ENCODE results near the gene IFT88.

The IFT88 gene, protein sequence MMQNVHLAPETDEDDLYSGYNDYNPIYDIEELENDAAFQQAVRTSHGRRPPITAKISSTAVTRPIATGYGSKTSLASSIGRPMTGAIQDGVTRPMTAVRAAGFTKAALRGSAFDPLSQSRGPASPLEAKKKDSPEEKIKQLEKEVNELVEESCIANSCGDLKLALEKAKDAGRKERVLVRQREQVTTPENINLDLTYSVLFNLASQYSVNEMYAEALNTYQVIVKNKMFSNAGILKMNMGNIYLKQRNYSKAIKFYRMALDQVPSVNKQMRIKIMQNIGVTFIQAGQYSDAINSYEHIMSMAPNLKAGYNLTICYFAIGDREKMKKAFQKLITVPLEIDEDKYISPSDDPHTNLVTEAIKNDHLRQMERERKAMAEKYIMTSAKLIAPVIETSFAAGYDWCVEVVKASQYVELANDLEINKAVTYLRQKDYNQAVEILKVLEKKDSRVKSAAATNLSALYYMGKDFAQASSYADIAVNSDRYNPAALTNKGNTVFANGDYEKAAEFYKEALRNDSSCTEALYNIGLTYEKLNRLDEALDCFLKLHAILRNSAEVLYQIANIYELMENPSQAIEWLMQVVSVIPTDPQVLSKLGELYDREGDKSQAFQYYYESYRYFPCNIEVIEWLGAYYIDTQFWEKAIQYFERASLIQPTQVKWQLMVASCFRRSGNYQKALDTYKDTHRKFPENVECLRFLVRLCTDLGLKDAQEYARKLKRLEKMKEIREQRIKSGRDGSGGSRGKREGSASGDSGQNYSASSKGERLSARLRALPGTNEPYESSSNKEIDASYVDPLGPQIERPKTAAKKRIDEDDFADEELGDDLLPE

DNA sequence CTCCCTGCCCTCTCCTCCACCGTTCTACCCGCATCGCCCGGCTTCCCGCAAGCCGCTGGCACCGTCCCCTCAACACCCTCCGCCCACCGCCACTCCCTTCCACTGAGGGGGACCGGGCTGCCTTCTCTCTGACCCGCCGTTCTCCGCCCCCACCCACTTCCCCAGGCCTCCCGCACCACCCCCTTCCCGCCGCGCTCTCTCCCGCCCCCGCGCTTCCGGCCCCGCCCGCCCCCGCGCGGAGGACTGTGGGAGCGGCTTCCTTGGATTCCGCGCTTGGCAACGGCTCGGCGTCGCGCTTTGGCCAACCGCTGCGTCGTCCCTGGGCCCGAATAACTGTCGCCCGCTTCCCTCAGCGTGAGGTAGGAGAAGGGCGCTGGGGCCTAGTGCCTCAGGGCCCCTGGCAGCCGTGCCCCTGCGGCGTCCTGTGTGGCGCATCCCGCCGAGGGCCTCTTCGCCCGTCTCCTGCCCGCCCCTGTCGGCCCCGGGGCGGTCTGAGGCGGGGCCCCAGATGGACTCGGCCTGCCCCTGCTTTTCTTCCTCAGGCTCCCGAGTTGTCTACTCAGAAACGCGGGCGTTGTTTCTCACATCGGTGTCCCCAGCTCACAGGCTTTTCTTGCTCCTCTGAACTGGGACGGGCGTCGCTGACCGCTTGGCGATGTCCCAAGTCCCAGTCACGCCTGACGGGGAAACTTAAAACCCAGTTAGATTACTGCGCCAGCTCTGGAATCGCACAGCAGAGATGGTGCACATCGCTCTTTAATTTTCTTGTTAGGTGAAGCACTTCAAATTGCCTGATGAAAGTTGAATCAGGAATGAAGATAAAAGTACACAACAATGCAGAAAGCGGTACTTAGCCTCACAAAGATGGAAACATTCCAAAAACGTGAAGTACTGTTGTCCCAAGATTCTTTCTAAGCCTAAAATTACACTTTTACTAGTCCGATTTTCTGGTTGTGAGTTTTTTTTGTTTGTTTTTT is at the start of gene IFT88:
Gene IFT88, plus strand, starts transcription at position 260 of the 977 bp plus-strand sequence. CDS start 7,229 bp downstream, outside the sequence.
- peak; percentile 59 to 71 (median 67) for DNase-seq (ENCODE audit: low read depth in 3 of 3)

DNA sequence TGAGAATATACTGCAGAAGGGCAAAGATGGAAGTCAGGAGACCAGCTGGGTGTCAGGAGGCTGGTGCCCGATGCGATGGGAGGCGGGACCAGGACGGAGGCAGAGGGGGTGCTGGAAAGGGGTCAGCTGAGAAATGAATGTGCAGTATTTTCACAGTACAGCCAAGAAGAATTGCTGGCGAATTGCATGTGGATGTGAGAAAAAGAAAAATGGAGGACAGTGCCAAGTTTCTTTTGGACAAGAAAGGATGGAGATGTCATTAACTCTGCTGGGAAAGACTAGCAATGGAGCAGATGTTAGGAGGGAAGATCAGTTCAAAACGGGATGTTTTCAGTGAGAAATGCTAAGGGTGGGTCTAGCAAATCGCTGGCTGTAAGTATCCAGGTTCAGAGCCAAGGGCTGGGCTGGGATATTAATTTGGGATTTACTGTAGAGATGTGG is 48.3 kb upstream of the IFT88 start:
- no peak for DNase-seq (ENCODE audit: low read depth in 3 of 3)

- DNase-seq (ENCODE audit: low read depth in 3 of 3): no peak
Measured at GRCh38 chr13:20519875-20520274, 47.1 kb upstream of the IFT88 start.

DNA sequence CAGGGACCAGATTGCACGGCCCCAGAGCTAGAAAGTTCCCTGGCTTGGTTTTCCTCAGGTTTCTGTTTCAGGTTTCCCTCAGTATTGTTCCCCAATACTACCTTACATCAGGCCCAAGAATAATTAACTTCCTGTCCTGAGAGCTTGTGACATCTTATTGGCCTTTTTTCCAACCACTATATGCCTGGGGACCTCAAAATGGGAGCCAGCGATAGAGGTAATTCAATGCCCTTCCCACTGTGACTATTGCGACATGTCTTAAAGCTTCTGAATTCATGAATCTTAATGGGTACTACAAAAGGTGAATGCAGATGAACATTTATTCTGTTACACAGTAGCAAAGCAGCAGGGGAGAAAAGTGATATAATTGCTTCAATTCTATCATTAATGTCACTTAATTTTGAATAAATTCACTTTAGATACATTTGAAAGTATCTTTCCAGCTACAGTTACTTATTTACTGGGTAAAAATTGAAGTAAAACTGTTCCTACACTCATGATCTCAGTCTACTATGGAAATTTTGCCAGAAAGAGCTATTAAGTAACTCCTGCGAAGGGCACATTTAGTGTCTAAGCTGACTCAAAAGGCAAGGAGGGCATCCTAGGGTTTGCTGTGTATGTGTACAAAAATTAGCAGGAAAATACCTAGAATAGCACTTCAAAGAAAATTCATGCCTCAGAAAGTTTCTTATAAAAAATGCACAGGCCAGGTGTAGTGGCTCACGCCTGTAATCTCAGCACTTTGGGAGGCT is 45.4 kb upstream of the IFT88 start:
- DNase-seq (ENCODE audit: low read depth in 3 of 3): no peak

- peak in 1 of 3 donors; percentile 16 for DNase-seq (ENCODE audit: low read depth in 3 of 3)
Measured at GRCh38 chr13:20525144-20525600, 41.8 kb upstream of the IFT88 start.

DNA sequence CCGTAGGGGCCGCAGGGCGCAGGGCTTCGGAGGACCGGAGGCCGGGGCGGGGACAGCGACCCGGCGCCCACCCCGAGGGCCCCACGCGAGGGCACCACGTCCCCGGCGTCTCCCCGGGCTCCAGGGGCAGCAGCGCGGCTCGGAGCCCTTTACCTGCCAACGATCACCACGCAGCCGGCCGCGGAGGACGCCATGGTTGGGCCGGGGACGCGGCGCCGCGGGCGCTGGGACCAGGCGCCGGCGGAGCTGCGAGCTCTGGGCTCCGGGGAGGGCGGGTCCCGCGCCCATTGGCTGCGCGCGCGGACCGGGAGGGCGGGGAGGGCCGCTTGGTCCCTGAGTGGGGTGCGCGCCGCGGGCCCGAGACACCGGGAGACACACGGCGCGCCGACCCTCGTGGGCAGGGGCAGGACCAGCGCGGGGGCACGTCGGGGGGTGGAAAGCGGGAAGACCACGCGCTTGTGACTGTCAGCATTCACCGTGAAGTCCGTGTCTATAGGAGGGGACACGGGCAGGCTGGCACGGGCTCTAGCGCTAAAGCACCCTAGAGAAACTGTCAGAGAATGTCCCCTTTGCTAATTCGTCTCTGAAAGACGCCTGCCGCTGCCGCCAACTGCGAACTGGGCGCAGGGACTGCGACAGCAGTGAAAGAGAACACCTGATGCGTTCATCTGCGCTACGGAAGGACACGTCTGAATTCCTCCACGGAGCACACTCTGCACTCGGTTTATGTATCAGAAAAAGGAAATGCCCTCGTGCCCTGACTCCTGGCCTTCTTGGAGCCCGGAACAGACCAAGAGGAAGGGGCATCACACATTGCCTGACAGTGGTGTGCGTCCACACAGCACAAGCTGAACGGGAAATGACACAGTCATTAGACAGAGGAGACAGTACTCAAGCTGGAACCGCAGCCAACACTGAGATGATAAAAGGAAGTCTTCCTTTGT is 41.1 kb upstream of the IFT88 start, which contains the start of gene CRYL1:
Gene CRYL1, minus strand, starts transcription at position 257 of the 944 bp plus-strand sequence. Its CDS starts 63 bp downstream, at position 194.
- DNase-seq (ENCODE audit: low read depth in 3 of 3): peak; percentile 43 to 63 (median 50)

DNA sequence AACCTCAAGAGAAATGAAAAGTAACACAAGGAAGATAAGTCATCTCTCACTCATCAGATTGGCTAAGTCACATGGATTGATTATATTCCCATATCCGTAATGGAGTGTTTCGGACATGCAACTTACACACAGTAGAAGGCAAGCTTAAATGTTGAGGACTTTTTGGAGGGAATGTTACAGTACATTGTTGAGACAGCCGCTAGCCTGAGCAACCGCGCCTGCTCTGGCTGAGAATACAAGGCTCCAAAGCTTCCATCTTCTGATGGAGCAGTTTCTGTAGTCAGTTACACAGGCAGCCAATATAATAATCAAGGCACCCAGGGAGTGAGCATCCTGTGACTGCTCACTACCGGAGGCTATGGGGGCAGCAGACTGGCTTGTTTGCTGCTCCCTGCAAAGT is 40.3 kb upstream of the IFT88 start:
- no peak for DNase-seq (ENCODE audit: low read depth in 3 of 3)

GRCh38 chr13:20528452-20528851 is 38.5 kb upstream of the IFT88 start:
- DNase-seq (ENCODE audit: low read depth in 3 of 3): no peak

DNA sequence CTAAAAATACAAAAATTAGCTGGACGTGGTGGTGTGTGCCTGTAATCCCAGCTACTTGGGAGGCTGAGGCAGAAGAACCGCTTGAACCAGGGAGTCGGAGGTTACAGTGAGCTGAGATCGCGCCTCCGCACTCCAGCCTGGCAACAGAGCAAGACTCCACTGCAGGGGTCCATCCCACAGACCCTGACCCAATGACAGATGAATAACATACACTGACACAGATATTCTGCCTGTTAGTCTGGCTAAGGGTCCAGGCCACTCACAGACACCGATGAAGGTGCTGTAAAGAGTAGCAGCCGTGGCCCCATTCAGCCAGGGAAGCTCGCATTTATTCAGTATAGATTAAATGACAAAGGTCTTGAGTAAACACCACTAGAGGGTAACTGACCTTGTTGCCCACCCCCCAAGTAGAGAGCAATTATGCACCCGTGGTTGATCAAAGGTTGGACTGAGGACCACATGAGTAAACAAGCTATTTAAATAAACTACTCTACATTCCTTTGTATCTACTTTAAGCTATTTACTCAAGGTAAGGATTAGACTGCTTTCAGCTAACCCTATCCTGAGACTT is 32.8 kb upstream of the IFT88 start:
- no peak for DNase-seq (ENCODE audit: low read depth in 3 of 3)

GRCh38 chr13:20536992-20537391 is 30.0 kb upstream of the IFT88 start:
- DNase-seq (ENCODE audit: low read depth in 3 of 3): no peak

DNA sequence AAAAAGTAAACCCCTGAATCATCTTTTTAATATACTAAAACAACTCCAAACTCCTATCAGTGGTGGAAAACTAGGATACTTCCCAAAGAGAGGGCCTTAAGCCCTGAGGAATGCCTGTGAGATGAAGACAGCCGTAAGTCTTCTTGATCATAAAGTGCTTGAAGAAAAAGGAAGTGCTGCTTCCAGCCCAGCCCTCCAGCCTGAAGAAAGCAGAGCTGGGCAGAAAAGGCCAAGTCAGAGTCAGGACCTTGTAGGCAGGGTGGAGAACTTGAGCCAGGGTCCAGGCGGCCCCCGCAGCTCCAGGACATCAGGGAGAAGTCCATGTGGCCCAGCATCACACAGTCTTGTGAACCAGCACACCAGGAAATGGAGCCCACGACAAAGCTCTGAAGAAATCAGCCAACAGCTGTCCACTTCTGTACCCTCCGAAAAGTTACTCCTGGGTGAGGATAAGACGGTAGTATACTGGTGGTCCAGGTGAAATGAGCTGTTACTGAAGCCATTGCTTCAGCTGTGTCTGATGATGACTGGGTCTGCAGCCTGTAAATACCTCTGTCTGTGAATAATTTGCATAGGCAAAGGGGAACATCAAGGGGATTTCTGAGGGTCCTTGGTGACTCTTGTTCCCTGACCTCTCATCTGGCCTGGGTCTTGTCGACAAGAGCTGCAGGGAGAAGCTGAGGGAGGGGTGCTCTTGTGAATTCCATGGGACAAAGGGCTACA is 22.6 kb upstream of the IFT88 start:
- DNase-seq (ENCODE audit: low read depth in 3 of 3): no peak

GRCh38 chr13:20546556-20546955 is 20.4 kb upstream of the IFT88 start:
- no peak for DNase-seq (ENCODE audit: low read depth in 3 of 3)

GRCh38 chr13:20547479-20547908 is 19.5 kb upstream of the IFT88 start:
- DNase-seq (ENCODE audit: low read depth in 3 of 3): no peak

- no peak for DNase-seq (ENCODE audit: low read depth in 3 of 3)
Measured at GRCh38 chr13:20550799-20551198, 16.2 kb upstream of the IFT88 start.

GRCh38 chr13:20553311-20553710 is 13.6 kb upstream of the IFT88 start:
- DNase-seq (ENCODE audit: low read depth in 3 of 3): no peak

DNA sequence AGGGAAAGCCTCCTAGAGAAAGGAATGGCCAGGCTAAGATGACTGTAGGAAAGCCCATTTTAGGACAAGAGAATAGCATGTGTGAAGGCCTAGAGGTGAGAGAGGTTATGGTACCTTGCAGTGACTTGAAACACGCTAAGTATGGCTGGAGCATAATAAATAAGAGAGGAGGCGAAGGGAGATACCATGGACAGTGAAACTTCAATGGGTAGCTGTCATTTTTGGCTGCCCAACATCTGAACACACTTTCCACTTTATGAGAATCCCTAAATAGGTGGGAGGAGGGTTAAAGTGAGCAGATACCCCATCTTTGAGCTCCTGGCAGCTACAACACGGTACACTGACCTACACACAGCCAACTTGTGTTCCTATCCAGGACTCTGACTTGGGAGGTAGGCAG is 8.0 kb upstream of the IFT88 start:
- DNase-seq (ENCODE audit: low read depth in 3 of 3): no peak

GRCh38 chr13:20559659-20560356 is 7.1 kb upstream of the IFT88 start:
- DNase-seq (ENCODE audit: low read depth in 3 of 3): no peak

DNA sequence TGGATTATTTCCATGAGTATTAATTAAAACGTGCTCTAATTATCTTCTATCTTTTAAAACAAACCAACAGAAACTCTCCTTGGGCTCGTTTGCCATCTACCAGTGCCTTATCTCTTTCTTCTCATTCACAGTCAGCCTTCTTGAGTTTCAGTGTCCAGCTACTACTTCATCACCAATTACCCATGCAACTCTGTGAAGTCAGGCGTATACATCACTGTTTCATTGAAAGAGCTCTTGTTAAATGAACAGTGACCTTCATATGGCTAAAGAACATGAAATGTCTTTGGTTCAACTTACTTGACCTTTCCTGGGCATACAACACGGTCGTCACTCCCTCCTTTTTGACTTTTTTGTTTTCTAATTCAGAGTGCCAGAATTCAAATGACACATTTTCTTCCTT is 5.2 kb upstream of the IFT88 start:
- no peak for DNase-seq (ENCODE audit: low read depth in 3 of 3)
